CD14-positive monocyte (primary cell): Measurements from ENCODE around the gene IPPK. TPM values are rescaled to one million over a fixed set of nuclear protein-coding genes. Genes with fewer than 3 reads are reported as not detected.

Experiments used
- DNase-seq, 3 donors: peaks; one replicate each; pipeline ENCODE4 v3.0.0-alpha.2; 2011 to 2022
- H2AFZ ChIP-seq: 2 replicates; pipeline ENCODE4 v1.6.0; 2012; ENCODE audit warnings: mild to moderate bottlenecking, low read depth, low read length, inconsistent platforms; ENCODE audit not compliant: insufficient read depth, poor library complexity, severe bottlenecking
- H3K27ac ChIP-seq, 2 donors: 1 replicate in 1 of 2; 2 replicates in 1 of 2; pipeline ENCODE4 v1.5.1; 2012 to 2013; ENCODE audit warnings: low read length in 2 of 2, control low read depth in 1 of 2, inconsistent platforms in 1 of 2, low read depth in 1 of 2, mild to moderate bottlenecking in 1 of 2
- H3K27me3 ChIP-seq, 2 donors: one replicate each; pipeline versions ENCODE4 v1.6.0 to v1.6.1; 2011 to 2013; ENCODE audit warnings: low read length in 2 of 2; ENCODE audit not compliant: control insufficient read depth in 2 of 2, insufficient read depth in 2 of 2
- H3K36me3 ChIP-seq, 2 donors: replicated peaks in 1 of 2; 1 replicate in 1 of 2; 2 replicates in 1 of 2; pipeline versions ENCODE4 v1.5.1 to v1.6.1; 2012 to 2013; ENCODE audit warnings: low read length in 2 of 2, control low read depth in 1 of 2, inconsistent platforms in 1 of 2, mild to moderate bottlenecking in 1 of 2; ENCODE audit not compliant: insufficient read depth in 2 of 2, control insufficient read depth in 1 of 2
- H3K4me1 ChIP-seq, 2 donors: 1 replicate in 1 of 2; 2 replicates in 1 of 2; pipeline versions ENCODE4 v1.5.1 to v1.6.1; 2012 to 2013; ENCODE audit warnings: low read length in 2 of 2, control low read depth in 1 of 2, inconsistent platforms in 1 of 2, mild to moderate bottlenecking in 1 of 2, moderate library complexity in 1 of 2; ENCODE audit not compliant: insufficient read depth in 2 of 2, control insufficient read depth in 1 of 2
- H3K4me2 ChIP-seq: replicated peaks from 2 replicates; pipeline ENCODE3; 2012; ENCODE audit warnings: low read length, moderate library complexity, mild to moderate bottlenecking; ENCODE audit not compliant: poor library complexity, severe bottlenecking; ENCODE audit errors: extremely low read depth
- H3K4me3 ChIP-seq, 3 experiments: fragments of 200-600 bp in 1 of 3; sonication (generic) in 1 of 3; replicated peaks in 1 of 3; 1 replicate in 2 of 3; 2 replicates in 1 of 3; pipeline ENCODE4 v1.5.1; 2011 to 2013; ENCODE audit warnings: low read length in 3 of 3, mild to moderate bottlenecking in 3 of 3, control low read depth in 2 of 3, low read depth in 2 of 3, inconsistent platforms in 1 of 3, moderate library complexity in 1 of 3
- H3K79me2 ChIP-seq: 2 replicates; pipeline ENCODE4 v1.6.0; 2012; ENCODE audit warnings: mild to moderate bottlenecking, control low read depth, inconsistent platforms, low read length, moderate library complexity; ENCODE audit not compliant: insufficient read depth
- H3K9ac ChIP-seq: 2 replicates; pipeline ENCODE4 v1.6.0; 2017; ENCODE audit warnings: low read length, mild to moderate bottlenecking; ENCODE audit not compliant: insufficient read depth, poor library complexity, severe bottlenecking
- H3K9me3 ChIP-seq, 2 donors: replicated peaks in 1 of 2; 1 replicate in 1 of 2; 2 replicates in 1 of 2; pipeline versions ENCODE4 v1.5.1 to v1.6.1; 2012 to 2013; ENCODE audit warnings: low read length in 2 of 2, control low read depth in 1 of 2; ENCODE audit not compliant: control insufficient read depth in 1 of 2, insufficient read depth in 1 of 2
- H4K20me1 ChIP-seq: 2 replicates; pipeline ENCODE4 v1.6.0; 2012; ENCODE audit warnings: mild to moderate bottlenecking, low read length, control low read depth, moderate library complexity; ENCODE audit not compliant: insufficient read depth
- H3K27ac Mint-ChIP-seq, 7 donors: one replicate each; pipeline ENCODE4 v1.8.0; 2020; ENCODE audit warnings: mild to moderate bottlenecking in 7 of 7, mixed read lengths in 7 of 7, moderate library complexity in 6 of 7, inconsistent platforms in 2 of 7
- H3K27me3 Mint-ChIP-seq, 3 donors: one replicate each; pipeline ENCODE4 v1.8.0; 2021 to 2022; ENCODE audit warnings: low read depth in 3 of 3, mild to moderate bottlenecking in 3 of 3, mixed read lengths in 3 of 3, moderate library complexity in 3 of 3, inconsistent platforms in 1 of 3
- H3K36me3 Mint-ChIP-seq, 2 donors: one replicate each; pipeline ENCODE4 v1.8.0; 2020; ENCODE audit warnings: mixed read lengths in 2 of 2, inconsistent platforms in 1 of 2, mild to moderate bottlenecking in 1 of 2
- H3K4me1 Mint-ChIP-seq: one replicate; pipeline ENCODE4 v1.8.0; 2020; ENCODE audit warnings: mild to moderate bottlenecking, mixed read lengths
- H3K4me3 Mint-ChIP-seq, 2 donors: one replicate each; pipeline ENCODE4 v1.8.0; 2020; ENCODE audit warnings: mild to moderate bottlenecking in 2 of 2, mixed read lengths in 2 of 2, moderate library complexity in 1 of 2
- H3K9me3 Mint-ChIP-seq, 7 donors: one replicate each; pipeline ENCODE4 v1.8.0; 2020 to 2022; ENCODE audit warnings: mixed read lengths in 7 of 7, mild to moderate bottlenecking in 6 of 7, moderate library complexity in 6 of 7, inconsistent platforms in 2 of 7
- WGBS: methylation state at CpG from one replicate; pipeline ENCODE4 v1.1.5; 2013; ENCODE audit warnings: missing lambda C conversion rate; ENCODE audit not compliant: insufficient coverage; 5-methylcytosine and 5-hydroxymethylcytosine counted together
- intact Hi-C, 2 donors: fragments of 100-400 bp; cut with micrococcal nuclease; formaldehyde crosslinking; loops; one replicate each; pipeline versions ENCODE4 v1.15.0 to v1.15.1; 2023
- polyA plus RNA-seq, 3 donors: library from polyadenylated mRNA; depleted of rRNA in 1 of 3; unstranded in 2 of 3; stranded (reverse) in 1 of 3; fragments of 300-500 nt in 2 of 3; fragments of >200 nt in 1 of 3; fragmentation: Illumina TruSeq in 2 of 3; gene quantifications; 1 replicate in 2 of 3; 2 replicates in 1 of 3; pipeline ENCODE4 v1.2.3, GENCODE V29; 2012 to 2021
- TF ChIP-seq, protein P1 (sequence below): fragments of 200-600 bp; IDR thresholded peaks from one replicate; pipeline ENCODE4 v1.8.0; 2022; ENCODE audit warnings: antibody characterized with exemption, mild to moderate bottlenecking

Gene IPPK
- polyA plus RNA-seq, 3 donors: 1.9 to 11.6 (median 3.2) TPM

DNA sequence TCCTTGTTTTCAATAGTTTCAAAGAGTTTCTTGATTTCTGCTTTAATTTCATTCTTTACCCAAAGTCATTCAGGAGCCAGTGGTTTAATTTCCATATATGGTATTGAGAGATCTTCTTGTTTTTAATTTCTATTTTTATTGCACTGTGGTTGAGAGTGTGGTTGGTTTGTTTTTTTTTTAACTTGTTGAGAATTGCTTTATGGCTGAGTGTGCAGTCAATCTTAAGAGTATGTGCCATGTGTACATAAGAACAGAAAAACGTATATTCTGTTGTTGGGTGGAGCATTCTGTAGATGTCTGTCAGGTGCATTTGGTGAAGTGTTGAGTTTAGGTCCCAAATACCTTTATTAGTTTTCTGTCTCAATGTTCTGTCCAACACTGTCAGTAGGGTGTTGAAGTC, 26.7 kb upstream of the IPPK start:
- H4K20me1 ChIP-seq: no peaks in the 10 kb centered on the region
- no peaks in the 10 kb centered on the region for H3K36me3 ChIP-seq
- peaks cover 23 to 55% of the 10 kb centered on the region in 2 donors for H3K9me3 ChIP-seq
- H2AFZ ChIP-seq: no peak overlapping the region
- H3K4me3 Mint-ChIP-seq: no peak overlapping the region
- intact Hi-C loops: no loop called here
- peaks cover 0 to 5% of the 10 kb centered on the region in 2 donors for H3K36me3 Mint-ChIP-seq
- H3K27ac ChIP-seq: no peak overlapping the region
- no peaks in the 10 kb centered on the region for H3K27me3 ChIP-seq
- H3K27me3 Mint-ChIP-seq: peaks cover 1 to 9% (median 3%) of the 10 kb centered on the region in 3 donors
- H3K27ac Mint-ChIP-seq: no peak overlapping the region
- H3K4me1 ChIP-seq: no peaks in the 10 kb centered on the region
- 63% methylated on average over 1 of the region's 1 CpG for WGBS
- no peaks in the 10 kb centered on the region for H3K4me1 Mint-ChIP-seq
- no peak overlapping the region for H3K9ac ChIP-seq
- no peaks in the 10 kb centered on the region for H3K79me2 ChIP-seq
- DNase-seq: no peak
- no peak overlapping the region for H3K4me3 ChIP-seq
- H3K9me3 Mint-ChIP-seq: peaks cover 40 to 75% (median 61%) of the 10 kb centered on the region in 7 donors
- no peak overlapping the region for H3K4me2 ChIP-seq
- TF ChIP-seq, protein P1, sequence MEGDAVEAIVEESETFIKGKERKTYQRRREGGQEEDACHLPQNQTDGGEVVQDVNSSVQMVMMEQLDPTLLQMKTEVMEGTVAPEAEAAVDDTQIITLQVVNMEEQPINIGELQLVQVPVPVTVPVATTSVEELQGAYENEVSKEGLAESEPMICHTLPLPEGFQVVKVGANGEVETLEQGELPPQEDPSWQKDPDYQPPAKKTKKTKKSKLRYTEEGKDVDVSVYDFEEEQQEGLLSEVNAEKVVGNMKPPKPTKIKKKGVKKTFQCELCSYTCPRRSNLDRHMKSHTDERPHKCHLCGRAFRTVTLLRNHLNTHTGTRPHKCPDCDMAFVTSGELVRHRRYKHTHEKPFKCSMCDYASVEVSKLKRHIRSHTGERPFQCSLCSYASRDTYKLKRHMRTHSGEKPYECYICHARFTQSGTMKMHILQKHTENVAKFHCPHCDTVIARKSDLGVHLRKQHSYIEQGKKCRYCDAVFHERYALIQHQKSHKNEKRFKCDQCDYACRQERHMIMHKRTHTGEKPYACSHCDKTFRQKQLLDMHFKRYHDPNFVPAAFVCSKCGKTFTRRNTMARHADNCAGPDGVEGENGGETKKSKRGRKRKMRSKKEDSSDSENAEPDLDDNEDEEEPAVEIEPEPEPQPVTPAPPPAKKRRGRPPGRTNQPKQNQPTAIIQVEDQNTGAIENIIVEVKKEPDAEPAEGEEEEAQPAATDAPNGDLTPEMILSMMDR: no peak

DNA sequence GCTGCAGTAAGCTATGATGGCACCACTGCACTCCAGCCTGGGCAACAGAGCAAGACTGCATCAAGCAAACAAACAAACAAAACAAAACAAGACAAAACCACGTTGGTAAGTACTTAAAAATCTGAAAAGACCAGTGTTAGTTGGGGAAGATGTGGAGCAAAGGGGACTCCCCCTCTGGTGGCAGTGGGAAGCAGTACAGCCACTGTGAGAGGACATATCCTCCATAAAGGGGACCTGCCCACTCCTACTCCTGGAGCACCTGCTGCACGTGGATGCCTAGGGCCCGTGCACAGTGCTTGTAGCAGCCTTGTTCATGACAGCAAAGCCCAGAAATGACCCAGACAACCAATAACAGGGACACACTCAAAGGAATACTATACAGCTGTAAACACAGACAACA, 17.0 kb upstream of the IPPK start:
- H3K4me2 ChIP-seq: no peak overlapping the region
- H3K4me3 ChIP-seq: no peak overlapping the region
- no peak for DNase-seq
- no peaks in the 10 kb centered on the region for H3K4me1 ChIP-seq
- no peak overlapping the region for H3K27ac Mint-ChIP-seq
- H3K36me3 Mint-ChIP-seq: no peaks in the 10 kb centered on the region
- no peaks in the 10 kb centered on the region for H3K4me1 Mint-ChIP-seq
- H3K27me3 ChIP-seq: no peaks in the 10 kb centered on the region
- 87% methylated on average over 2 of the region's 3 CpGs for WGBS
- H2AFZ ChIP-seq: no peak overlapping the region
- H3K27me3 Mint-ChIP-seq: peaks cover 2 to 5% (median 3%) of the 10 kb centered on the region in 3 donors
- peaks cover 8 to 12% of the 10 kb centered on the region in 2 donors for H3K9me3 ChIP-seq
- H3K27ac ChIP-seq: no peak overlapping the region
- no peak overlapping the region for H3K4me3 Mint-ChIP-seq
- intact Hi-C loops: no loop called here
- H3K79me2 ChIP-seq: no peaks in the 10 kb centered on the region
- no peaks in the 10 kb centered on the region for H4K20me1 ChIP-seq
- no peaks in the 10 kb centered on the region for H3K36me3 ChIP-seq
- TF ChIP-seq, protein P1: no peak
- H3K9me3 Mint-ChIP-seq: peaks cover 11 to 25% (median 22%) of the 10 kb centered on the region in 7 donors
- no peak overlapping the region for H3K9ac ChIP-seq
